Tibial nerve (tissue), 4 donors: ENCODE results near the gene EMC1. TPM values are rescaled to one million over a fixed set of nuclear protein-coding genes. Genes with fewer than 3 reads are reported as not detected.
A peak's percentile ranks its signal among the peaks of the same experiment; 100 is the strongest.
"Not testable (repeated sequence)": the region's sequence is repeated elsewhere in the genome, so short reads cannot be mapped to it uniquely, and the experiment has no call there.

Experiments
- DNase-seq, 2 donors: peaks; one replicate each; pipeline ENCODE4 v3.0.0-alpha.2; 2019; ENCODE audit warnings: low spot score in 2 of 2
- H3K27ac ChIP-seq, 4 donors: fragments of 200-600 bp; sonication (generic) in 3 of 4; one replicate each; pipeline ENCODE4 v1.5.1; 2017 to 2019; ENCODE audit warnings: mild to moderate bottlenecking in 1 of 4
- H3K27me3 ChIP-seq, 2 donors: fragments of 200-600 bp; sonication (generic) in 1 of 2; one replicate each; pipeline versions ENCODE4 v1.5.1 to v1.6.0; 2017 to 2019
- H3K36me3 ChIP-seq, 3 donors: fragments of 200-600 bp; sonication (generic); one replicate each; pipeline ENCODE4 v1.5.1; 2018 to 2019
- H3K4me1 ChIP-seq, 4 donors: fragments of 200-600 bp; sonication (generic) in 3 of 4; one replicate each; pipeline ENCODE4 v1.5.1; 2017 to 2019
- H3K4me3 ChIP-seq, 4 donors: fragments of 200-600 bp; sonication (generic) in 3 of 4; one replicate each; pipeline ENCODE4 v1.5.1; 2017 to 2019; ENCODE audit warnings: mild to moderate bottlenecking in 1 of 4, moderate library complexity in 1 of 4
- H3K9me3 ChIP-seq, 4 donors: fragments of 200-600 bp; sonication (generic) in 3 of 4; one replicate each; pipeline ENCODE4 v1.5.1; 2017 to 2019
- EP300 ChIP-seq, 2 donors: sonication (generic); formaldehyde crosslinking; IDR thresholded peaks; one replicate each; pipeline ENCODE4 v1.6.1; 2017; ENCODE audit warnings: antibody characterized with exemption in 2 of 2, mild to moderate bottlenecking in 1 of 2
- POLR2A ChIP-seq, 2 donors: fragments of 450-650 bp; IDR thresholded peaks; one replicate each; pipeline ENCODE4 v1.6.1; 2017; ENCODE audit warnings: antibody characterized with exemption in 2 of 2, mild to moderate bottlenecking in 2 of 2, moderate library complexity in 2 of 2
- WGBS, 2 donors: methylation state at CpG; one replicate each; pipeline ENCODE4 v1.1.5; 2018; 5-methylcytosine and 5-hydroxymethylcytosine counted together
- total RNA-seq, 4 donors: library from RNA; depleted of rRNA; stranded (reverse); fragments of >200 nt; gene quantifications; one replicate each; pipeline ENCODE4 v1.1.0, GENCODE V29; 2016
- TF ChIP-seq, protein P1 (sequence below), 5 experiments: fragments of 200-600 bp in 3 of 5; fragments of 450-650 bp in 2 of 5; sonication (generic) in 3 of 5; IDR thresholded peaks; one replicate each; pipeline ENCODE4 v1.5.1; 2016 to 2019; ENCODE audit warnings: antibody characterized with exemption in 5 of 5, mild to moderate bottlenecking in 3 of 5, moderate library complexity in 2 of 5

The EMC1 gene
- total RNA-seq, 4 donors from 2014 or later = 25.6 to 46.8 (median 39.1) TPM

DNA sequence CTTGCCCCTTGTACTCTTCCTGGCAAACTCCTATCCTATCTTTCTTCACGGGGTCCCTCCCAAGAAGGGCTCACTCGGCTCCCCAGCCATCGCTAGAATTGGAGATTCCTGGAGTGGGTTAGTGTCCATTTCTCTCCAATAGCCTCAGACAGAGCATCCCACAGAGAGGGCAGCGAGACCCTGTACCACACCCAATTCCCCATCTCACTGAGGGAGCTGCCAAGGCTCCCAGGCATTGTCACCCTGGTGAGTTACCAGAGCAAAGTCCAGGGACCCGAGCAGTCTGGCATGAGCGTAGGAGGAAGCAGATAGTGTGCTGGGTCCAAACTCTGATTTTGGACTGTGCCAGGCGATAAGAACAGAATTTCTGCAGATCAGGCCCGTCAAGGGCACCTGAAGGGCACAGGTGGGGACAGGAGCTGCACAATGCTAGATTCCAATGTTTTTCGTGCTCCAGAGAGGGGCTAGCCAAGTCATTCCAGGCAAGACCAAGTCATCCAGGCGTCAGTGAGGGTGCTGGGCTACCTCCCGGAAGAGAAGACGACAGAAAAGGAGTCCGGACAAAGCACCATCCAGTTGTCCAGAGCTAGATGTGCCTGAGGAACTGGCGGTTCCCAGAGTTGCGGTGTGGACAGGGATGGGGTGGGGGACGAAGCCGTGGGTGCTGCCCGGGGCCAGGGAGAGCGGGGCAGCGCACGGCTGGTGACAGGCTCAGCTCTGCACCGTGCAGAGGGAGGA is 22.0 kb upstream of the EMC1 start:
- 83 to 84% methylated on average over 22 of the region's 22 CpGs for WGBS, 2 donors
- Histone ChIP-seq H3K27ac (peak overlapping the region in 1 of 4 donors; percentile 34), H3K4me1 (no peaks in the 10 kb centered on the region), H3K36me3 (peaks cover 0 to 60% (median 0%) of the 10 kb centered on the region in 3 donors), H3K27me3 (peaks cover 0 to 8% of the 10 kb centered on the region in 2 donors), H3K4me3 (no peak overlapping the region), H3K9me3 (peaks cover 0 to 29% (median 0%) of the 10 kb centered on the region in 4 donors)
- TF ChIP-seq, protein P1, sequence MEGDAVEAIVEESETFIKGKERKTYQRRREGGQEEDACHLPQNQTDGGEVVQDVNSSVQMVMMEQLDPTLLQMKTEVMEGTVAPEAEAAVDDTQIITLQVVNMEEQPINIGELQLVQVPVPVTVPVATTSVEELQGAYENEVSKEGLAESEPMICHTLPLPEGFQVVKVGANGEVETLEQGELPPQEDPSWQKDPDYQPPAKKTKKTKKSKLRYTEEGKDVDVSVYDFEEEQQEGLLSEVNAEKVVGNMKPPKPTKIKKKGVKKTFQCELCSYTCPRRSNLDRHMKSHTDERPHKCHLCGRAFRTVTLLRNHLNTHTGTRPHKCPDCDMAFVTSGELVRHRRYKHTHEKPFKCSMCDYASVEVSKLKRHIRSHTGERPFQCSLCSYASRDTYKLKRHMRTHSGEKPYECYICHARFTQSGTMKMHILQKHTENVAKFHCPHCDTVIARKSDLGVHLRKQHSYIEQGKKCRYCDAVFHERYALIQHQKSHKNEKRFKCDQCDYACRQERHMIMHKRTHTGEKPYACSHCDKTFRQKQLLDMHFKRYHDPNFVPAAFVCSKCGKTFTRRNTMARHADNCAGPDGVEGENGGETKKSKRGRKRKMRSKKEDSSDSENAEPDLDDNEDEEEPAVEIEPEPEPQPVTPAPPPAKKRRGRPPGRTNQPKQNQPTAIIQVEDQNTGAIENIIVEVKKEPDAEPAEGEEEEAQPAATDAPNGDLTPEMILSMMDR (IDR thresholded peaks at IDR 0.05) = no peak
- TF ChIP-seq POLR2A (IDR thresholded peaks at IDR 0.05) = no peak
- no peak for TF ChIP-seq EP300 (IDR thresholded peaks at IDR 0.05)
- no peak for DNase-seq

DNA sequence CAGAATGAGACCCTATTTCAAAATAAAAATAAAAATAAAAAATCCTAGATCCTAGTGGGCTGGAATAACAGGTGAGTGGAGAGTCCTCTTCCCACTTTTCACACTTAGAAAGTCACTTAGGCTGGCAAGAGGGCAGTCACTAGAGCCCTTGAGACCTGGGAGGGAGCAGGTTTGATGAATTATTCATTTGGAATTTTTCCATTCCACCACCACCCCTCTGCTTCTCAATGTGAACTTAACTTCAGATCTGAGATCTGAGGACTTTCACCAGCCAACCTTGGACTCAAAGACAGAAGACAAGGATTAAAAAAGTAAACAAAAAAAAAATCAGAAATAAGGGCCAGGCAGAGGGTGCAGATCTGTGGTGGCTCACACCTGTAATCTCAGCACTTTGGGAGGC is 20.7 kb upstream of the EMC1 start:
- Histone ChIP-seq H3K27ac (no peak overlapping the region), H3K36me3 (peaks cover 0 to 52% (median 0%) of the 10 kb centered on the region in 3 donors), H3K4me3 (no peak overlapping the region), H3K27me3 (peaks cover 0 to 8% of the 10 kb centered on the region in 2 donors), H3K4me1 (no peaks in the 10 kb centered on the region), H3K9me3 (peaks cover 0 to 19% (median 0%) of the 10 kb centered on the region in 4 donors)
- DNase-seq = no peak
- TF ChIP-seq, protein P1 (IDR thresholded peaks at IDR 0.05) = no peak
- TF ChIP-seq EP300 (IDR thresholded peaks at IDR 0.05) = no peak
- TF ChIP-seq POLR2A (IDR thresholded peaks at IDR 0.05) = no peak

DNA sequence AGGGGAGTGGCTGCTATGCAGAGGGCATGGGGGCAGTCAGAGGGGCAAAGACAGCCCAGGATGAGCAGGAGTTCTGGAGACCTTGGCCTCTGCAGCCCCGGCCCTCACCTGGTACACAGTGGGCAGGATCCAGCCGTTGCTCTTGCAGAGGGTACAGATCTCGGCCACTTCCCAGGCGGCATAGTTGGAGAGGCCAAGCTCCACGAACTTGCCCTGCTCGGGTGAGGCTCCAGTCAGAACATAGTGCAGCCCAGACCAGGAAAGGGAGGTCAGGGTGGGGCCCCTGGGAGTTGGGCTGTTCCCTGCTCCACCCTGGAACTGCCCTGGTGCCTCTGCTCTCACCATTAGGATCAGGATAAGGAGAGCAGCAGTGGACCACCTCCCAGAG is 19.0 kb upstream of the EMC1 start:
- not testable (repeated sequence) for H3K4me1 ChIP-seq, H3K27me3 ChIP-seq, H3K27ac ChIP-seq, H3K9me3 ChIP-seq, H3K4me3 ChIP-seq, DNase-seq
- WGBS, 2 donors = 87 to 89% methylated on average over 6 of the region's 6 CpGs
- H3K36me3 ChIP-seq = peaks cover 0 to 45% (median 0%) of the 10 kb centered on the region in 3 donors

DNA sequence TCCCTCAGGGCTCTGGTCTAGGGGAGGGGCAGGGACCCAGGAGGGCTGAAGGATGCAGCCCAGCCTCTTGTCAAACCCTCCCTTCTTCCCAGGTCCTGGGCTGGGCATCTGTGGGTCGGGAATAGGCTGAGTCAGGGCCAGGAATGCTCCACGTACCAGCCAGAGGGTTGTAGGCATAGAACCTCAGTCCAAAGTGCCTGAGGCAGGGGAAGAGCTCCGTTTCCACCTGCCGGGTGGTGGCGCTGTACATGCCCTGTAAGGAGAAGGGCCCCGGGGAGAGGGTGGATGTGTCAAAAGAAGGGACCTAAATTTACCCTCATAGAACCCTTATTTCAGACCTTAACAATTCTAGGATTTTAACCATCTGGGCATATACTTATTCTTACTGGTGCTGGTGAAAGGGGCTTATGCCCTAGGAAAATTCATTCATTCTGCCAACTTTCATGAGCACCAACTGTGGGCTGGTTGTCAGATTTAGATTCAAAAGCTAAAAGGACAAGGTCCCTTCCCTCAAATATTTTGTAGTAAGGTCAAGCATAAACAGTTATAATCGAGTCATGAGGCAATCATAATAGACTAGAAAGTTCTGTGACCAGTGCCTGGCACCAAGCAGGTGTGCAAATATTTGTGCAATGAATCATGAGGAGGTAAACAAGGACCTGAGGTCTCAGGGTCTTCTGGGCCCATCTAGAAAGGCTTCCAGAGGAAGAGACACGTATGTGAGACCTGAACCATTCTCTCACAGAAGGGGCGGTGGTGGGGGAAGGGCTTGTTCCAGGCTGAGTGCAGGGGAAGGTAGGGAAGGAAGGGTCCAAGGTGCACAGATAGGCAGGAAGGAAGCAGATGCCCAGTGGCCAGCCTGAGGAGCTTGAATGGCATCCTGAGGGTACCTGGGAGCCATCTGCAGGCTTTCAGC is 18.4 kb upstream of the EMC1 start:
- not testable (repeated sequence) for H3K27me3 ChIP-seq, H3K27ac ChIP-seq, H3K9me3 ChIP-seq, DNase-seq, H3K4me1 ChIP-seq, H3K4me3 ChIP-seq
- peaks cover 0 to 42% (median 0%) of the 10 kb centered on the region in 3 donors for H3K36me3 ChIP-seq
- WGBS, 2 donors = 67 to 86% methylated on average over 9 of the region's 9 CpGs

DNA sequence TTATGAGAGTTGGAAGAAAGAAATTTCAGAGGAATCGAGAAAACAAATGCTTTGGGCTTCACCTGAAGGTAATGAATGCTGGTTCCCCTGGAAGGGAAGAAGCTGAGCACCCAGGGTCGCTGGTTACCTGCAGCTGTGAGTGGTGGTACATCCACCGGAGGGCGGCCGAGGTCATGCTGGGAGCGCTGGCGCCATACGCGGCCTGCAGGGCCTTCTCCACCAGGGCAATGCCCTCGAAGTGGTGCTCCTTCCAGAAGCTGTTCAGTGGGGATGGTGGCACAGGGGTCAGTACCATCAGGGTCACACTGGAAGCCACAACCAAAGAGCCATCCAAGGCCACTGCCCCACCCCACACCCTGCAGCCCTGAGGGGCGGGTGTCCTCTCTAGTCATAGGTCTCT is 17.1 kb upstream of the EMC1 start:
- DNase-seq = no peak
- peaks cover 0 to 35% (median 0%) of the 10 kb centered on the region in 3 donors for H3K36me3 ChIP-seq
- H3K27ac ChIP-seq = no peak overlapping the region
- no peaks in the 10 kb centered on the region for H3K9me3 ChIP-seq
- TF ChIP-seq POLR2A (IDR thresholded peaks at IDR 0.05) = no peak
- TF ChIP-seq EP300 (IDR thresholded peaks at IDR 0.05) = no peak
- TF ChIP-seq, protein P1 (IDR thresholded peaks at IDR 0.05) = no peak
- H3K4me1 ChIP-seq = no peaks in the 10 kb centered on the region
- peaks cover 0 to 2% of the 10 kb centered on the region in 2 donors for H3K27me3 ChIP-seq
- no peak overlapping the region for H3K4me3 ChIP-seq
- WGBS, 2 donors = 79 to 81% methylated on average over 11 of the region's 11 CpGs

DNA sequence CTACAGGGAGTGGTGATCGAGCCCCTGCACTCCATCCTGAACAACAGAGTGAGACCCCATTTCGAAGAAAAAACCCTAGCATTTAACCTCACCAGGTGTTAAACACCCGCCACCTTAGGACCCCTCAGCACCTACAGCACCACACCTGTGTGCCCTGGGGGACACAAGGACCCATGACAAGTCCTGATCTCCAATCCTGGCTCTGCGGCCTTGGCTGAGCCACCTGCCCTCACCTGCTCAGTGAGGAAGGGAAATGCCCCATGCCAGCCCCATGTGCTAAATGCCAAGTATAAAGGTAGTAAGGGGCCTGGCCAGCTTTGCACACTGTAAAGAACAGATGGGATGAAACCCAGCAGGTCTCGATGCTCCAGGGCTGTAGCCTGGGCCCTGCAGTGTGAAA is 11.4 kb upstream of the EMC1 start:
- DNase-seq = no peak
- TF ChIP-seq POLR2A (IDR thresholded peaks at IDR 0.05) (no peak), EP300 (IDR thresholded peaks at IDR 0.05) (no peak)
- TF ChIP-seq, protein P1 (IDR thresholded peaks at IDR 0.05) = no peak

More for the DNA sequence above, 11.4 kb upstream of the EMC1 start:
- Histone ChIP-seq H3K4me1 (no peaks in the 10 kb centered on the region), H3K27me3 (no peaks in the 10 kb centered on the region), H3K27ac (no peak overlapping the region), H3K9me3 (no peaks in the 10 kb centered on the region), H3K36me3 (peaks cover 4 to 47% (median 7%) of the 10 kb centered on the region in 3 donors), H3K4me3 (no peak overlapping the region)
- 87 to 90% methylated on average over 5 of the region's 5 CpGs for WGBS, 2 donors
